Measurements from ENCODE around the gene ALDH1L2. TPM values are rescaled to one million over a fixed set of nuclear protein-coding genes. Genes with fewer than 3 reads are reported as not detected.

Gene ALDH1L2
- total RNA-seq, 1 experiment from 2014 or later, result 0.15 TPM

DNA sequence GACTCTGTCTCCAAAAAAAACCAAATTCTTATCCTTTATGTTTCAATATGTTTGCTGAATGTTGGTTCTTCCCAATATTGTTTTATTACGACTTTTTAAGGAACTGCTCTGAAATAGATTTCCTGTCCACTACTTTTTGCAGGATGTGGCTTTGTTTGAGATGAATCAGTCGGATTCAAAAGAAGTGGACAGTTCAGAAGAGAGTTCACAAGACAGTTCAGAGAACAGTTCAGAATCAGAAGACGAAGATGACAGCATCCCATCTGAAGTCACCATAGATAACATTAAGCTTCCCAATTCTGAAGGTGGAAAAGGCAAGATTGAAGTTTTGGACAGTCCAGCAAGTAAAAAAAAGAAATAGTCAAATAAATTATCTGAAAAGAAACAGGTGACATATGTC is 89.9 kb downstream of the ALDH1L2 start:
- Histone ChIP-seq H2AFZ (ENCODE audit: low read length) (no peak overlapping the region), H3K9me2 (replicated peaks; ENCODE audit: low read length) (no peaks in the 10 kb centered on the region), H3K36me3 (ENCODE audit: low read depth, low read length) (peaks cover 82% of the 10 kb centered on the region), H3K27ac (ENCODE audit: low read length) (no peak overlapping the region), H3K4me3 (ENCODE audit: low read length) (no peak overlapping the region), H3K4me2 (ENCODE audit: low read length) (no peak overlapping the region), H3K79me2 (ENCODE audit: low read length) (peaks cover 24% of the 10 kb centered on the region), H3K4me1 (ENCODE audit: insufficient read depth, low read length) (peaks cover 9% of the 10 kb centered on the region), H4K20me1 (ENCODE audit: low read length) (0 out of 2 replicates have a peak, but pooled peaks cover 5% of the 10 kb centered on the region), H3K9ac (ENCODE audit: low read length) (no peak overlapping the region), H3F3A (ENCODE audit: low read length, unreplicated experiment) (no peaks in the 10 kb centered on the region), H3K27me3 (ENCODE audit: low read length) (no peaks in the 10 kb centered on the region), H3K9me3 (ENCODE audit: low read length) (no peaks in the 10 kb centered on the region)
- POLR2A ChIA-PET (ENCODE audit: unreplicated experiment), result no interaction called here
- DNase-seq (no peak), ATAC-seq (no peak)
- no TSS peak for BruUV-seq (replicated peaks)
- intact Hi-C loops (cut with micrococcal nuclease), result no loop called here
- TF ChIP-seq, protein P1, sequence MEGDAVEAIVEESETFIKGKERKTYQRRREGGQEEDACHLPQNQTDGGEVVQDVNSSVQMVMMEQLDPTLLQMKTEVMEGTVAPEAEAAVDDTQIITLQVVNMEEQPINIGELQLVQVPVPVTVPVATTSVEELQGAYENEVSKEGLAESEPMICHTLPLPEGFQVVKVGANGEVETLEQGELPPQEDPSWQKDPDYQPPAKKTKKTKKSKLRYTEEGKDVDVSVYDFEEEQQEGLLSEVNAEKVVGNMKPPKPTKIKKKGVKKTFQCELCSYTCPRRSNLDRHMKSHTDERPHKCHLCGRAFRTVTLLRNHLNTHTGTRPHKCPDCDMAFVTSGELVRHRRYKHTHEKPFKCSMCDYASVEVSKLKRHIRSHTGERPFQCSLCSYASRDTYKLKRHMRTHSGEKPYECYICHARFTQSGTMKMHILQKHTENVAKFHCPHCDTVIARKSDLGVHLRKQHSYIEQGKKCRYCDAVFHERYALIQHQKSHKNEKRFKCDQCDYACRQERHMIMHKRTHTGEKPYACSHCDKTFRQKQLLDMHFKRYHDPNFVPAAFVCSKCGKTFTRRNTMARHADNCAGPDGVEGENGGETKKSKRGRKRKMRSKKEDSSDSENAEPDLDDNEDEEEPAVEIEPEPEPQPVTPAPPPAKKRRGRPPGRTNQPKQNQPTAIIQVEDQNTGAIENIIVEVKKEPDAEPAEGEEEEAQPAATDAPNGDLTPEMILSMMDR (conservative IDR thresholded peaks at IDR 0.05; ENCODE audit: low read depth, low read length), result no peak
- TF ChIP-seq EZH2phosphoT487 (IDR thresholded peaks at IDR 0.05; ENCODE audit: borderline replicate concordance, low read length), result no peak
- no peak for TF ChIP-seq EZH2 (IDR thresholded peaks at IDR 0.05; ENCODE audit: low read length, unreplicated experiment)
- CTCF ChIA-PET, result no interaction called here

GRCh38 chr12:104991565-104992128 is 92.6 kb downstream of the ALDH1L2 start:
- Histone ChIP-seq H3K9ac (ENCODE audit: low read length) (no peak overlapping the region), H3K4me1 (ENCODE audit: insufficient read depth, low read length) (peaks cover 23% of the 10 kb centered on the region), H3F3A (ENCODE audit: low read length, unreplicated experiment) (no peaks in the 10 kb centered on the region), H3K27ac (ENCODE audit: low read length) (no peak overlapping the region), H3K4me3 (ENCODE audit: low read length) (no peak overlapping the region), H3K9me3 (ENCODE audit: low read length) (no peaks in the 10 kb centered on the region), H3K4me2 (ENCODE audit: low read length) (no peak overlapping the region), H3K36me3 (ENCODE audit: low read depth, low read length) (peaks cover 74% of the 10 kb centered on the region), H2AFZ (ENCODE audit: low read length) (no peak overlapping the region), H3K9me2 (replicated peaks; ENCODE audit: low read length) (no peaks in the 10 kb centered on the region), H4K20me1 (ENCODE audit: low read length) (peaks cover 13% of the 10 kb centered on the region; the same call in 1 of the 2 replicates), H3K27me3 (ENCODE audit: low read length) (no peaks in the 10 kb centered on the region), H3K79me2 (ENCODE audit: low read length) (peaks cover 51% of the 10 kb centered on the region)
- BruUV-seq (replicated peaks), result no TSS peak
- CTCF ChIA-PET, result no interaction called here
- DNase-seq, result no peak
- TF ChIP-seq EZH2phosphoT487 (IDR thresholded peaks at IDR 0.05; ENCODE audit: borderline replicate concordance, low read length) (no peak), EZH2 (IDR thresholded peaks at IDR 0.05; ENCODE audit: low read length, unreplicated experiment) (no peak)
- TF ChIP-seq, protein P1 (conservative IDR thresholded peaks at IDR 0.05; ENCODE audit: low read depth, low read length), result no peak
- POLR2A ChIA-PET (ENCODE audit: unreplicated experiment), result no interaction called here
- ATAC-seq, result no peak
- intact Hi-C loops (cut with micrococcal nuclease), result no loop called here

DNA sequence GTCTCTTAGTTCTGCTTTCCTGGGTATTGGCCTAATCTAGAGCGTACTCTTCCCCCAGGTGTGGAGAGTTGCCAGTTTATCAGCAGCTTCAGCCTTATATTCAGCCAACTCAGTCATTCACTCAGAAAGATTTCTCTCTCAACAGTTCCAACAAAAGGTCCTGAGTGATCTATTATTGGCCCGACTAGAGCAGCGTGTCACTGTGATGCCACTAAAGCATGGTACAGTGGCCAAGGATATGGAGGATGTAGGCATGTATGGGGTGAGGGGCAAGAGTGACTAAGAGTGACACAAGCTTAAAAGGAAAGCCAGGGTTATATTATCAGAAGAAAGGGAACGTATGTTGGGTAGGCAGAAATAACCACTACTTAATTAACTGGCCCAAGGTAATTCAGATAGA is 93.3 kb downstream of the ALDH1L2 start:
- Histone ChIP-seq H4K20me1 (ENCODE audit: low read length) (peaks cover 13% of the 10 kb centered on the region; the same call in 1 of the 2 replicates), H3K4me2 (ENCODE audit: low read length) (no peak overlapping the region), H3K9me2 (replicated peaks; ENCODE audit: low read length) (no peaks in the 10 kb centered on the region), H3K27me3 (ENCODE audit: low read length) (no peaks in the 10 kb centered on the region), H3K79me2 (ENCODE audit: low read length) (peaks cover 56% of the 10 kb centered on the region), H3K4me1 (ENCODE audit: insufficient read depth, low read length) (peaks cover 23% of the 10 kb centered on the region), H2AFZ (ENCODE audit: low read length) (no peak overlapping the region), H3F3A (ENCODE audit: low read length, unreplicated experiment) (no peaks in the 10 kb centered on the region), H3K27ac (ENCODE audit: low read length) (no peak overlapping the region), H3K4me3 (ENCODE audit: low read length) (no peak overlapping the region), H3K9me3 (ENCODE audit: low read length) (no peaks in the 10 kb centered on the region), H3K36me3 (ENCODE audit: low read depth, low read length) (peaks cover 67% of the 10 kb centered on the region), H3K9ac (ENCODE audit: low read length) (no peak overlapping the region)
- TF ChIP-seq EZH2phosphoT487 (IDR thresholded peaks at IDR 0.05; ENCODE audit: borderline replicate concordance, low read length) (no peak), EZH2 (IDR thresholded peaks at IDR 0.05; ENCODE audit: low read length, unreplicated experiment) (no peak)
- TF ChIP-seq, protein P1 (conservative IDR thresholded peaks at IDR 0.05; ENCODE audit: low read depth, low read length), result no peak
- no peak for ATAC-seq
- BruUV-seq (replicated peaks), result no TSS peak
- intact Hi-C loops (cut with micrococcal nuclease), result no loop called here
- POLR2A ChIA-PET (ENCODE audit: unreplicated experiment), result no interaction called here
- no peak for DNase-seq
- CTCF ChIA-PET, result no interaction called here
